HepG2 (cell line): Measurements from ENCODE around the gene SCGB2A2. TPM values are rescaled to one million over a fixed set of nuclear protein-coding genes. Genes with fewer than 3 reads are reported as not detected.

Experiments
- ASH2L ChIP-seq: fragments of 300-600, 200-600 bp; sonication (generic); IDR thresholded peaks from 2 replicates; pipeline ENCODE4 v1.7.0; 2017; ENCODE audit warnings: low read depth, mild to moderate bottlenecking, moderate library complexity, mixed read lengths, low read length; ENCODE audit not compliant: insufficient read length
- DZIP1 ChIP-seq: sonication (generic); formaldehyde crosslinking; IDR thresholded peaks from 2 replicates; pipeline ENCODE4 v1.5.0; 2020; ENCODE audit warnings: mild to moderate bottlenecking, missing genetic modification reagents
- FOXA3 ChIP-seq: IDR thresholded peaks from 2 replicates; pipeline ENCODE4 v1.6.1; 2016; ENCODE audit warnings: missing genetic modification reagents, missing compliant biosample characterization
- GTF3A ChIP-seq: sonication (generic); formaldehyde crosslinking; conservative IDR thresholded peaks from 2 replicates; pipeline ENCODE4 v1.4.0; 2020; ENCODE audit warnings: mild to moderate bottlenecking, missing genetic modification reagents
- HHEX ChIP-seq: IDR thresholded peaks from 2 replicates; pipeline ENCODE4 v1.6.1; 2016; ENCODE audit warnings: control low read depth
- KLF12 ChIP-seq: sonication (generic); formaldehyde crosslinking; IDR thresholded peaks from 2 replicates; pipeline ENCODE4 v1.4.0; 2020; ENCODE audit warnings: missing genetic modification reagents, borderline replicate concordance
- MAFF ChIP-seq: IDR thresholded peaks from 2 replicates; pipeline ENCODE4 v1.6.1; 2011; ENCODE audit warnings: low read depth, low read length, improper control_type of control experiment
- MNT ChIP-seq: fragments of 450-650 bp; IDR thresholded peaks from 2 replicates; pipeline ENCODE4 v1.6.1; 2016
- MYC ChIP-seq: sonication (generic); formaldehyde crosslinking; IDR thresholded peaks from 2 replicates; pipeline ENCODE4 v1.9.0; 2021; ENCODE audit warnings: missing genetic modification reagents, borderline replicate concordance
- NFIB ChIP-seq: sonication (generic); formaldehyde crosslinking; IDR thresholded peaks from 2 replicates; pipeline ENCODE4 v1.9.0; 2021; ENCODE audit warnings: missing genetic modification reagents, mild to moderate bottlenecking, borderline replicate concordance
- NRL ChIP-seq: sonication (generic); formaldehyde crosslinking; IDR thresholded peaks from 2 replicates; pipeline ENCODE4 v1.5.0; 2020; ENCODE audit warnings: missing genetic modification reagents, mild to moderate bottlenecking, moderate library complexity, borderline replicate concordance
- RAD21 ChIP-seq: fragments of 450-650 bp; formaldehyde crosslinking; IDR thresholded peaks from 2 replicates; pipeline ENCODE4 v1.5.0; 2020; ENCODE audit warnings: mild to moderate bottlenecking
- RCOR2 ChIP-seq: IDR thresholded peaks from 2 replicates; pipeline ENCODE4 v1.6.1; 2016; ENCODE audit warnings: missing biosample characterization, missing genetic modification reagents
- TAF15 ChIP-seq: fragments of 200-400 bp; formaldehyde crosslinking; IDR thresholded peaks from one replicate; pipeline ENCODE4 v1.6.1; 2018; ENCODE audit warnings: mild to moderate bottlenecking, low read depth, low read length; ENCODE audit not compliant: poor library complexity, severe bottlenecking
- U2AF1 ChIP-seq: fragments of 200-400 bp; formaldehyde crosslinking; optimal IDR thresholded peaks from 2 replicates; pipeline ENCODE3; 2017; ENCODE audit warnings: mild to moderate bottlenecking, low read depth, low read length
- ZNF12 ChIP-seq: sonication (generic); formaldehyde crosslinking; IDR thresholded peaks from 2 replicates; pipeline ENCODE4 v1.5.0; 2020; ENCODE audit warnings: missing genetic modification reagents
- ZNF263 ChIP-seq: sonication (generic); formaldehyde crosslinking; IDR thresholded peaks from 2 replicates; pipeline ENCODE4 v1.4.0; 2020; ENCODE audit warnings: missing genetic modification reagents
- ZNF282 ChIP-seq: fragments of 450-650 bp; IDR thresholded peaks from 2 replicates; pipeline ENCODE4 v1.6.1; 2018; ENCODE audit not compliant: partially characterized antibody
- ZNF430 ChIP-seq: sonication (generic); formaldehyde crosslinking; IDR thresholded peaks from 2 replicates; pipeline ENCODE4 v1.9.0; 2021; ENCODE audit warnings: mild to moderate bottlenecking, missing genetic modification reagents
- ZNF558 ChIP-seq: sonication (generic); formaldehyde crosslinking; IDR thresholded peaks from 2 replicates; pipeline ENCODE4 v1.9.0; 2022; ENCODE audit warnings: mild to moderate bottlenecking, missing genetic modification reagents, borderline replicate concordance
- ZNF687 ChIP-seq: sonication (generic); formaldehyde crosslinking; IDR thresholded peaks from 2 replicates; pipeline ENCODE4 v1.5.1; 2020; ENCODE audit warnings: mild to moderate bottlenecking, missing genetic modification reagents, moderate library complexity
- ZNF761 ChIP-seq: sonication (generic); formaldehyde crosslinking; conservative IDR thresholded peaks from 2 replicates; pipeline ENCODE4 v1.4.0; 2020; ENCODE audit warnings: mild to moderate bottlenecking, missing genetic modification reagents
- ZNF879 ChIP-seq: sonication (generic); formaldehyde crosslinking; IDR thresholded peaks from 2 replicates; pipeline ENCODE4 v1.8.1; 2023; ENCODE audit warnings: missing genetic modification reagents
- ZSCAN31 ChIP-seq: sonication (generic); formaldehyde crosslinking; IDR thresholded peaks from 2 replicates; pipeline ENCODE4 v1.5.0; 2020; ENCODE audit warnings: low read depth, mild to moderate bottlenecking, missing genetic modification reagents
- polyA plus RNA-seq, 8 experiments: library from polyadenylated mRNA; depleted of rRNA in 3 of 8; stranded (reverse) in 7 of 8; unstranded in 1 of 8; fragments of >200 nt; fragmentation: Illumina TruSeq in 4 of 8; extraction: Trizol in 4 of 8; gene quantifications; 2 replicates each; pipeline versions ENCODE4 v1.2.1 to v1.2.3, GENCODE V29; 2011 to 2016; ENCODE audit warnings: low read depth in 4 of 8, missing spikeins in 1 of 8, mixed read lengths in 1 of 8; ENCODE audit not compliant: insufficient read depth in 1 of 8
- total RNA-seq, 5 experiments: library from RNA; depleted of rRNA; stranded (reverse); fragments of >200 nt; fragmentation: Illumina TruSeq; extraction: Trizol; gene quantifications; 2 replicates each; pipeline ENCODE4 v1.2.3, GENCODE V29; 2016; ENCODE audit warnings: low read depth in 1 of 5

SCGB2A2 gene
- total and polyA plus RNA-seq, 2 of the 13 experiments (the other 11 are each of a cell fraction or from before 2014, with no cell fraction given): 0.12 TPM; not detected in 1

- TF ChIP-seq ZSCAN31 (CRISPR knock-in tag): no peak
- TF ChIP-seq NFIB (CRISPR knock-in tag): no peak
- no peak for TF ChIP-seq KLF12
- TF ChIP-seq MYC: no peak
- no peak for TF ChIP-seq DZIP1
- peak; percentile 96 for TF ChIP-seq FOXA3 (CRISPR knock-in tag)
- peak; percentile 84 for TF ChIP-seq HHEX (CRISPR knock-in tag)
- no peak for TF ChIP-seq GTF3A (CRISPR knock-in tag)
- TF ChIP-seq ZNF263 (CRISPR knock-in tag): no peak
- TF ChIP-seq ZNF430 (CRISPR knock-in tag): no peak
- TF ChIP-seq RCOR2 (CRISPR knock-in tag): peak; percentile 93
- no peak for TF ChIP-seq MNT
- no peak for TF ChIP-seq NRL (CRISPR knock-in tag)
- TF ChIP-seq ZNF761: no peak
- TF ChIP-seq ZNF12 (CRISPR knock-in tag): peak; percentile 87
- no peak for TF ChIP-seq RAD21 (CRISPR knock-in tag)
- no peak for TF ChIP-seq ZNF687 (CRISPR knock-in tag)
- no peak for TF ChIP-seq MAFF
- TF ChIP-seq ZNF558 (CRISPR knock-in tag): no peak
- TF ChIP-seq TAF15: no peak
- TF ChIP-seq ASH2L: peak; percentile 90
- no peak for TF ChIP-seq U2AF1
- TF ChIP-seq ZNF282: no peak
- no peak for TF ChIP-seq ZNF879
Measured at GRCh38 chr11:62260261-62260953, 9.6 kb upstream of the SCGB2A2 start (continued).
